ENCODE results near the gene SOCS1. TPM values are rescaled to one million over a fixed set of nuclear protein-coding genes. Genes with fewer than 3 reads are reported as not detected.

SOCS1 gene
- total RNA-seq, 1 donor from 2014 or later: 7.4 TPM

GRCh38 chr16:11208916-11209665 is 46.9 kb downstream of the SOCS1 start:
- H3K27me3 Mint-ChIP-seq (ENCODE audit: unreplicated experiment): peaks cover 7% of the 10 kb centered on the region
- peaks cover 10% of the 10 kb centered on the region for H3K4me1 Mint-ChIP-seq (ENCODE audit: unreplicated experiment)
- TF ChIP-seq CTCF (IDR thresholded peaks at IDR 0.05; ENCODE audit: unreplicated experiment): no peak
- H3K4me3 Mint-ChIP-seq (ENCODE audit: unreplicated experiment): no peak overlapping the region
- no peak for DNase-seq (ENCODE audit: low spot score)
- H3K36me3 Mint-ChIP-seq (ENCODE audit: low read depth, unreplicated experiment): no peaks in the 10 kb centered on the region
- H3K9me3 Mint-ChIP-seq (ENCODE audit: unreplicated experiment): no peaks in the 10 kb centered on the region
- H3K27ac Mint-ChIP-seq (ENCODE audit: unreplicated experiment): no peak overlapping the region

- Mint-ChIP-seq H3K4me3 (ENCODE audit: unreplicated experiment) (no peak overlapping the region), H3K27me3 (ENCODE audit: unreplicated experiment) (peaks cover 4% of the 10 kb centered on the region), H3K36me3 (ENCODE audit: low read depth, unreplicated experiment) (no peaks in the 10 kb centered on the region), H3K9me3 (ENCODE audit: unreplicated experiment) (no peaks in the 10 kb centered on the region), H3K4me1 (ENCODE audit: unreplicated experiment) (peaks cover 10% of the 10 kb centered on the region), H3K27ac (ENCODE audit: unreplicated experiment) (no peak overlapping the region)
- no peak for TF ChIP-seq CTCF (IDR thresholded peaks at IDR 0.05; ENCODE audit: unreplicated experiment)
- no peak for DNase-seq (ENCODE audit: low spot score)
Measured at GRCh38 chr16:11207646-11208045, 48.4 kb downstream of the SOCS1 start.

GRCh38 chr16:11205754-11206581 is 50.0 kb downstream of the SOCS1 start:
- DNase-seq (ENCODE audit: low spot score): peak; percentile 30
- H3K27me3 Mint-ChIP-seq (ENCODE audit: unreplicated experiment): peaks cover 8% of the 10 kb centered on the region
- peaks cover 16% of the 10 kb centered on the region for H3K4me1 Mint-ChIP-seq (ENCODE audit: unreplicated experiment)
- no peak for TF ChIP-seq CTCF (IDR thresholded peaks at IDR 0.05; ENCODE audit: unreplicated experiment)
- H3K4me3 Mint-ChIP-seq (ENCODE audit: unreplicated experiment): no peak overlapping the region
- no peaks in the 10 kb centered on the region for H3K36me3 Mint-ChIP-seq (ENCODE audit: low read depth, unreplicated experiment)
- H3K9me3 Mint-ChIP-seq (ENCODE audit: unreplicated experiment): no peaks in the 10 kb centered on the region
- H3K27ac Mint-ChIP-seq (ENCODE audit: unreplicated experiment): peak overlapping the region; percentile 72

GRCh38 chr16:11205065-11205699 is 50.8 kb downstream of the SOCS1 start:
- TF ChIP-seq CTCF (IDR thresholded peaks at IDR 0.05; ENCODE audit: unreplicated experiment): no peak
- Mint-ChIP-seq H3K27ac (ENCODE audit: unreplicated experiment) (no peak overlapping the region), H3K27me3 (ENCODE audit: unreplicated experiment) (peaks cover 8% of the 10 kb centered on the region), H3K4me1 (ENCODE audit: unreplicated experiment) (peaks cover 16% of the 10 kb centered on the region), H3K9me3 (ENCODE audit: unreplicated experiment) (no peaks in the 10 kb centered on the region), H3K36me3 (ENCODE audit: low read depth, unreplicated experiment) (no peaks in the 10 kb centered on the region), H3K4me3 (ENCODE audit: unreplicated experiment) (no peak overlapping the region)
- no peak for DNase-seq (ENCODE audit: low spot score)
